ENCODE data around the gene RAB3C.

RAB3C gene

DNA sequence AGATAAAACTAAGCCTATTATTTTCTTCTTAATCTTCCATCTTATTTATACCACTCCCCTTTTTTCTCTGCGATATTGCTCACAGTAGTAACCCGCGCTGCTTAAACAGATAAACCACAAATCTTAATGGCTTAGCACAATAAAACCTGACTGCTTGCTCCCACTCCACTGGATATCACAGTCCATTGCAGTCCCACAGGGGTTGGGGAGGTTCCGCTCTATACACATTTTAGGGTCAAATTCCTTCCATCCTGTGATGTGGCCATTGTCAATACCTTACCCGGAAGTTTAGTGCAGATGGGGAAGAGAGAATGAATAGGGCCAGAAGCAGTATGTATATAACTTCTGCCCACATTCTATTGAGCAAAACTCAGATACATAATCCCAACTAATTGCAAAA lies 193.7 kb downstream of the RAB3C start:
- Histone ChIP-seq H3K36me3 (ENCODE audit: control insufficient read depth in 1 of 2, insufficient read depth in 2 of 2, low read length in 2 of 2) (no peaks in the 10 kb centered on the region), H3K9me3 (ENCODE audit: control insufficient read depth in 1 of 2, low read length in 2 of 2) (no peaks in the 10 kb centered on the region), H3K27ac (ENCODE audit: low read depth, low read length) (no peak overlapping the region), H3K4me3 (ENCODE audit: low read depth in 1 of 2, low read length in 2 of 2) (no peak overlapping the region), H3K9ac (ENCODE audit: low read depth in 1 of 2, low read length in 2 of 2) (no peak overlapping the region), H3K4me1 (ENCODE audit: control insufficient read depth in 1 of 2, insufficient read depth in 2 of 2, low read length in 2 of 2) (peaks cover 5 to 22% of the 10 kb centered on the region in 2 donors), H3K27me3 (ENCODE audit: control insufficient read depth in 1 of 2, insufficient read depth in 2 of 2, low read length in 2 of 2) (no peaks in the 10 kb centered on the region)

DNA sequence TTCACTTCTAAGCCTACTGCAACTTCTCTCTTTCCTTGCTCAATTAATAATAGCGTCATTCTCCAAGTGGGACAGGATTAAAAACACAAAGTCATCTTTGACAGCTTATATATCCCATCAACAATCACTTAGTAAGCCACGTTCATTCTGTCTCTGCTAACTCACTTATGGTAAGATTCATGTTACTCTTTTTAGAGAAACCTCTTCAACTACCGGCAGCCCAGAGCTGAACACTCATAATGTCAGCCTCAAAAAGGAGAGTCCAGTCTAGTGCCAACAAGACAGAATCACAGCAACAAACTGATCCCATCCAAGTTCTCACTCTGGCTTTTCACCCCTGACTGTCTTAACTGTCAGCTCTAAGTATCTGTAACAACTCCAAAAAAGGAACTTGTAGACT lies 196.0 kb downstream of the RAB3C start:
- Histone ChIP-seq H3K9ac (ENCODE audit: low read depth in 1 of 2, low read length in 2 of 2) (no peak overlapping the region), H3K9me3 (ENCODE audit: control insufficient read depth in 1 of 2, low read length in 2 of 2) (no peaks in the 10 kb centered on the region), H3K27me3 (ENCODE audit: control insufficient read depth in 1 of 2, insufficient read depth in 2 of 2, low read length in 2 of 2) (no peaks in the 10 kb centered on the region)

DNA sequence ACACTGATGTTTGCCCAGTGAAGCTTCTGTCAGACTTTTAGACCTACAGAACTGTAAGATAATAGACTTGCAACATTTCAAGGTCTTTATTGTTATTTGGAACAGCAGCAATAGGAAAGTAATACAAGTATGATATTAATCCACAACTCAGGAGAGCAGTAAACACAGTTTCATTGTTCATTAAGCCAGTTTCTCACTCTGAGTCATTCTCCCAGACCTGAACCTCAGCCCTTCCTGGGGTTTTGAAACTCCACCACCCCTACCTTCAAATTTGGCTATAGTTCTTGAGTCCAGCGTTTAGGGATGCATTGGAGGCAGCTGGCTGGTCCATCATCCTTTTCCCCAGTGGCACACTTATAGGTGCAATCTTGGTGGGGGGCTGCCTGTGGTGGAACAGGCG lies 203.2 kb downstream of the RAB3C start:
- no peaks in the 10 kb centered on the region for H3K27me3 ChIP-seq (ENCODE audit: control insufficient read depth in 1 of 2, insufficient read depth in 2 of 2, low read length in 2 of 2)
- H3K9me3 ChIP-seq (ENCODE audit: control insufficient read depth in 1 of 2, low read length in 2 of 2), result no peaks in the 10 kb centered on the region
- H3K27ac ChIP-seq (ENCODE audit: low read depth, low read length), result no peak overlapping the region

More for the DNA sequence above, 196.0 kb downstream of the RAB3C start:
- H3K4me3 ChIP-seq (ENCODE audit: low read depth in 1 of 2, low read length in 2 of 2), result no peak overlapping the region
- H3K4me1 ChIP-seq (ENCODE audit: control insufficient read depth in 1 of 2, insufficient read depth in 2 of 2, low read length in 2 of 2), result peaks cover 0 to 3% of the 10 kb centered on the region in 2 donors
- no peak overlapping the region for H3K27ac ChIP-seq (ENCODE audit: low read depth, low read length)
- H3K36me3 ChIP-seq (ENCODE audit: control insufficient read depth in 1 of 2, insufficient read depth in 2 of 2, low read length in 2 of 2), result no peaks in the 10 kb centered on the region

DNA sequence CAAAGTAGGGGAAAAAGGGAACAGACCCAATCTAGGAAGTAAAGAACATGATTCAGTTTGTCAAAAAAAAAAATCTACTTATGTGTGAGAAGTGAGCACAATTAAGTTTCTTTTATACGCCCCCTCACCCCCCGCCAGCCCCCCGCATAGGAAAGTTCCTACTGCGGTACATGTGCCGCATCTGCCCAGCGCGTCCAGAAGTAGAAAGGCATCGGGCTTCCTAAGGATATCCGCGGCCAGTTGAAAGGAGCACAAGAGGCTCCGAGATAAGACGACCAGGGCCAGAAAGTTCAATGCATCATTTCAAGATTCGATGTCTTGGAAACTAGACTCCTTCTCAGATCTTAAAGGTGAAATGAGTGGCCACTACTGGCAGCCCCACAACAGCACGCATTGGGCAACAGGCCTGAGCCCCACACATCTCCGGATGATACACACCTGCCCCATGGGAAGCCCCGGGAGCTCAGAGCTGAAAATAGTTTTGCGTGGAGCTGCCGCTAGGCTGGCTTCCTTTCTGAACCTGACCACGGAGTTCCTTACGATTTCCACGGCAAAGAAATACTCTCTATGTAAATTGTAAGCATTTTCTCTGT lies 203.9 kb downstream of the RAB3C start:
- Histone ChIP-seq H3K27me3 (ENCODE audit: control insufficient read depth in 1 of 2, insufficient read depth in 2 of 2, low read length in 2 of 2) (no peaks in the 10 kb centered on the region), H3K27ac (ENCODE audit: low read depth, low read length) (no peak overlapping the region), H3K4me1 (ENCODE audit: control insufficient read depth in 1 of 2, insufficient read depth in 2 of 2, low read length in 2 of 2) (no peaks in the 10 kb centered on the region), H3K9ac (ENCODE audit: low read depth in 1 of 2, low read length in 2 of 2) (no peak overlapping the region), H3K36me3 (ENCODE audit: control insufficient read depth in 1 of 2, insufficient read depth in 2 of 2, low read length in 2 of 2) (no peaks in the 10 kb centered on the region), H3K9me3 (ENCODE audit: control insufficient read depth in 1 of 2, low read length in 2 of 2) (no peaks in the 10 kb centered on the region), H3K4me3 (ENCODE audit: low read depth in 1 of 2, low read length in 2 of 2) (no peak overlapping the region)

More for the DNA sequence above, 203.2 kb downstream of the RAB3C start:
- no peaks in the 10 kb centered on the region for H3K36me3 ChIP-seq (ENCODE audit: control insufficient read depth in 1 of 2, insufficient read depth in 2 of 2, low read length in 2 of 2)
- no peak overlapping the region for H3K4me3 ChIP-seq (ENCODE audit: low read depth in 1 of 2, low read length in 2 of 2)
- no peak overlapping the region for H3K9ac ChIP-seq (ENCODE audit: low read depth in 1 of 2, low read length in 2 of 2)
- H3K4me1 ChIP-seq (ENCODE audit: control insufficient read depth in 1 of 2, insufficient read depth in 2 of 2, low read length in 2 of 2), result no peaks in the 10 kb centered on the region

DNA sequence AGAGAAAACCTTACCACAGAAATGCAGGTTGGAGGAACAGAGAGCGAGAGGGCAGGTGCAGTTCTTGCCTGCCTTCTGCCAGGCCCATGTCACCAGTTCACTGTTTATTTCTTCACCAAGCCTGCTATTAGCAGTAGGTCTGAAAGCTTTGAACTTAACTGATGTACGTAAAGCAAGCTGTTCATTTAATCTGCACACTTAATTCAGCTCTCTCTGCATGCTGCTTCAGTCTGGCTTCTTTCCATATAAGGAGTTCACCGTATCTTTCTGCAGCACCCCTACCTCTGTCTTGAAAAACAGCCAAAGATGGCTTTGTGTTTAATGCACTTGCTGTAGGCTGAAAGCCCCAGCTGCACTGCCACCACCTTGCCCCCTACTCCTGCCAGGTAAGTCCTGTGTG lies 205.1 kb downstream of the RAB3C start:
- Histone ChIP-seq H3K36me3 (ENCODE audit: control insufficient read depth in 1 of 2, insufficient read depth in 2 of 2, low read length in 2 of 2) (no peaks in the 10 kb centered on the region), H3K9me3 (ENCODE audit: control insufficient read depth in 1 of 2, low read length in 2 of 2) (no peaks in the 10 kb centered on the region), H3K27ac (ENCODE audit: low read depth, low read length) (no peak overlapping the region), H3K9ac (ENCODE audit: low read depth in 1 of 2, low read length in 2 of 2) (no peak overlapping the region), H3K27me3 (ENCODE audit: control insufficient read depth in 1 of 2, insufficient read depth in 2 of 2, low read length in 2 of 2) (no peaks in the 10 kb centered on the region), H3K4me1 (ENCODE audit: control insufficient read depth in 1 of 2, insufficient read depth in 2 of 2, low read length in 2 of 2) (no peaks in the 10 kb centered on the region), H3K4me3 (ENCODE audit: low read depth in 1 of 2, low read length in 2 of 2) (no peak overlapping the region)

DNA sequence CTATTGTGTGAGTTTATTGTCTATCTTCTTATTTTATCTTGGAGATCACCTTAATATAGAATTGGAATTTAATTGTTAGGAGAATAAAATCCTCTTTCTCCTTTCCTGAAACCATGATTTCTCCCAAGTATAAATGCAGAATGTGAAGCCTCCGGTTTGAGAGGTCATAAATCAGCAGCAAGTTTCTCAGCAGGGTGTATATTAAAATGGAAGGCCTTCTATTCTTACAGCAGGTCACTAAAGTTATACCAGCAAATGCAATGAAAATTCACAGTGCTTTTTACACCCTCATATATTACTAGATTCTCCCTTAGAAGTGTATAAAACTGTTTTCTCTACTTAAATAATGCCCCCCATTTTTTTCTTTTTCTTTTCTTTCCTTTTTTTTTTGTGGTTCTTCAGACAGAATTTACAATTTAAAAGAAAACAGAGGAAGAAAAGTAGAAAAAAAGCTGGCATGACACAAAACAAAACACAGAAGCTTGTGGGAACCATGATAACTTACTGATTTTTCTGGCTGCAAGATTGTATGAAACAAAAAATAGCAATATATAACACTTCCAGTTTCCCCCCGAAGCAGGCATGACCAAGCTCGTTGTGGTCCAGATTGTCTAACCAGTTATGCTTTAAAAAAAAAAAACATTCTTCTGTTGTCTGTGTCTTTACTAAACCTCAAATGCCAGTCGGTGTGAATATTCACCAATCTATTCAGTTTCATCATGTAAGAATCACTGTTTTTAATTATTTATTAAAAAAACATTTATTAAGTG lies 211.2 kb downstream of the RAB3C start:
- H3K36me3 ChIP-seq (ENCODE audit: control insufficient read depth in 1 of 2, insufficient read depth in 2 of 2, low read length in 2 of 2), result no peaks in the 10 kb centered on the region
- H3K9me3 ChIP-seq (ENCODE audit: control insufficient read depth in 1 of 2, low read length in 2 of 2), result no peaks in the 10 kb centered on the region
- H3K27ac ChIP-seq (ENCODE audit: low read depth, low read length), result no peak overlapping the region
- no peak overlapping the region for H3K4me3 ChIP-seq (ENCODE audit: low read depth in 1 of 2, low read length in 2 of 2)
- no peak overlapping the region for H3K9ac ChIP-seq (ENCODE audit: low read depth in 1 of 2, low read length in 2 of 2)
- H3K27me3 ChIP-seq (ENCODE audit: control insufficient read depth in 1 of 2, insufficient read depth in 2 of 2, low read length in 2 of 2), result no peaks in the 10 kb centered on the region
- H3K4me1 ChIP-seq (ENCODE audit: control insufficient read depth in 1 of 2, insufficient read depth in 2 of 2, low read length in 2 of 2), result no peaks in the 10 kb centered on the region

DNA sequence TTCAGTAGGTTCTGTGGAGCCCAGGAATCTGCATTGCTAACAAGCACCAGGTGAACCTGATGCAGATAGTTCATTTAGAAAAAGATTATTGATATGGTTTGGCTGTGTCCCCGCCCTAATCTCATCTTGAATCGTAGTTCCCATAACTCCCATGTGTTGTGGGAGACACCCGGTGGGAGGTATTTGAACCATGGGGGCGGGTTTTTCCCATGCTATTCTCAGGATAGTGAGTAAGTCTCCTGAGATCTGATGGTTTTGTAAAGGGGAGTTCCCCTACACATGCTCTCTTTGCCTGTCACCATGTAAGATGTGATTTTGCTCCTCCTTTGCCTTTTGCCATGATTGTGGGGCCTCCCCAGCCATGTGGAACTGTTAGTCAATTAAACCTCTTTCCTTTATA lies 212.0 kb downstream of the RAB3C start:
- Histone ChIP-seq H3K4me3 (ENCODE audit: low read depth in 1 of 2, low read length in 2 of 2) (no peak overlapping the region), H3K36me3 (ENCODE audit: control insufficient read depth in 1 of 2, insufficient read depth in 2 of 2, low read length in 2 of 2) (no peaks in the 10 kb centered on the region), H3K27ac (ENCODE audit: low read depth, low read length) (no peak overlapping the region), H3K4me1 (ENCODE audit: control insufficient read depth in 1 of 2, insufficient read depth in 2 of 2, low read length in 2 of 2) (no peaks in the 10 kb centered on the region), H3K9me3 (ENCODE audit: control insufficient read depth in 1 of 2, low read length in 2 of 2) (no peaks in the 10 kb centered on the region), H3K27me3 (ENCODE audit: control insufficient read depth in 1 of 2, insufficient read depth in 2 of 2, low read length in 2 of 2) (no peaks in the 10 kb centered on the region), H3K9ac (ENCODE audit: low read depth in 1 of 2, low read length in 2 of 2) (no peak overlapping the region)

DNA sequence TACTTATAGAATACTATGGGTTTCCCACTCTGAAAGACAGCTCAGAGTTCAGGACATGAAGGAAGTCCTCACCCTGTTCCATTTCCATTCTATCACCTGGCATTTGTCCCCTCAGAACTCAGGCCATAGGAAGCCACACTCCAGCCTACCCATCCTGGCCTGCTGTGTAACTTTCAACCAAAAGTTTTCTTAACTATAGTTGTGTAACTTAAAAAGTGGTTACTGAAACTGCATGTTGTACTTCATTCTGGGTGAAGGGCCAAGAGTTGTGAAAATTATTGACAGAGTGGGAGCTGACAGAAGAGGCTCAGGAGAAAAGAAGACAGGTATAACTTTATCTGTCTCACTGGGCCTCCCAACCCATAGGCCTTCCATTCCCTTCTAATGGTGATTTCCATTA lies 212.5 kb downstream of the RAB3C start:
- H3K4me3 ChIP-seq (ENCODE audit: low read depth in 1 of 2, low read length in 2 of 2), result no peak overlapping the region
- no peak overlapping the region for H3K9ac ChIP-seq (ENCODE audit: low read depth in 1 of 2, low read length in 2 of 2)
- H3K27me3 ChIP-seq (ENCODE audit: control insufficient read depth in 1 of 2, insufficient read depth in 2 of 2, low read length in 2 of 2), result no peaks in the 10 kb centered on the region

DNA sequence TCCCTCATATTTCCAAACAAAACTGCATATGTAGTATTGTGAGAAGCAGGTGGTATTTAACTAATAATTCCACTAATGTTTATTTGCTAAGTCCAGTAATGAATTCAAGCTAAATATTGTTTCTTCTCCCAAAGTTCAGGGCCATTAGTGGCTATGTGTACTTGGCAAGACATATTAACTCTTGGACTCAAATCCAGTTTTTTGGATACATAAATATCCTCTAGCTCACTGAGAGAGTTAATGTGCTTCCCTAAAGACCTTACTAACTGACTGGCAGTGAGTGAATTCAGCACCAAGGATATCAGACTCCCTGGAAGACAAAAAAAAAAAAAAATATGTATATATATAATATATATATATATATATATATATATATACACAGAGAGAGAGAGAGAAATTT lies 214.1 kb downstream of the RAB3C start:
- Histone ChIP-seq H3K9me3 (ENCODE audit: control insufficient read depth in 1 of 2, low read length in 2 of 2) (no peaks in the 10 kb centered on the region), H3K27ac (ENCODE audit: low read depth, low read length) (no peak overlapping the region), H3K4me3 (ENCODE audit: low read depth in 1 of 2, low read length in 2 of 2) (no peak overlapping the region), H3K9ac (ENCODE audit: low read depth in 1 of 2, low read length in 2 of 2) (no peak overlapping the region), H3K36me3 (ENCODE audit: control insufficient read depth in 1 of 2, insufficient read depth in 2 of 2, low read length in 2 of 2) (no peaks in the 10 kb centered on the region), H3K4me1 (ENCODE audit: control insufficient read depth in 1 of 2, insufficient read depth in 2 of 2, low read length in 2 of 2) (no peaks in the 10 kb centered on the region), H3K27me3 (ENCODE audit: control insufficient read depth in 1 of 2, insufficient read depth in 2 of 2, low read length in 2 of 2) (no peaks in the 10 kb centered on the region)

More for the DNA sequence above, 212.5 kb downstream of the RAB3C start:
- no peak overlapping the region for H3K27ac ChIP-seq (ENCODE audit: low read depth, low read length)
- H3K4me1 ChIP-seq (ENCODE audit: control insufficient read depth in 1 of 2, insufficient read depth in 2 of 2, low read length in 2 of 2), result no peaks in the 10 kb centered on the region
- H3K36me3 ChIP-seq (ENCODE audit: control insufficient read depth in 1 of 2, insufficient read depth in 2 of 2, low read length in 2 of 2), result no peaks in the 10 kb centered on the region
- H3K9me3 ChIP-seq (ENCODE audit: control insufficient read depth in 1 of 2, low read length in 2 of 2), result no peaks in the 10 kb centered on the region

DNA sequence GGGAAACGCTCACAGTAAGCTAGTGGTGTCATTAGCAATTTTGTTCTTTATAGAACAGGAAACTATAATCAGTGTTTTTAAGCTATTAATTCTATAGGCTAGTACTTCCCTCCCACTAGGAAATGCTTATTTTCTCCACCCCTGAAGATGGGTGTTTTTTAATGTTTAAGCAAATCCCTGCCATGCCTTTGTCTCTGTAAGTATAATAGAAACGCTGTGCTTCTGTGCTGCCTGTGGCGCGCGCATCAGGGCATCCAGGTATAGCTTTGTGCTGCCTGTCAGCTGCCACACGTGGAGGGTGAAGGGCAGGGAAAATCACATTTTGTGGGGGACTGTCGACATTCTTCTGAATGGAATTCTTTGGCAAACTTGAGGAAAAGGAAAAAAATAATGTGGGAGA lies 217.5 kb downstream of the RAB3C start:
- Histone ChIP-seq H3K27me3 (ENCODE audit: control insufficient read depth in 1 of 2, insufficient read depth in 2 of 2, low read length in 2 of 2) (no peaks in the 10 kb centered on the region), H3K4me1 (ENCODE audit: control insufficient read depth in 1 of 2, insufficient read depth in 2 of 2, low read length in 2 of 2) (no peaks in the 10 kb centered on the region), H3K9ac (ENCODE audit: low read depth in 1 of 2, low read length in 2 of 2) (no peak overlapping the region), H3K36me3 (ENCODE audit: control insufficient read depth in 1 of 2, insufficient read depth in 2 of 2, low read length in 2 of 2) (no peaks in the 10 kb centered on the region), H3K9me3 (ENCODE audit: control insufficient read depth in 1 of 2, low read length in 2 of 2) (no peaks in the 10 kb centered on the region), H3K4me3 (ENCODE audit: low read depth in 1 of 2, low read length in 2 of 2) (no peak overlapping the region), H3K27ac (ENCODE audit: low read depth, low read length) (no peak overlapping the region)

All from duodenal mucosa (tissue), 2 donors.